Ascending aorta (tissue), 2 donors: Measurements from ENCODE around the gene BORCS6. TPM values are rescaled to one million over a fixed set of nuclear protein-coding genes. Genes with fewer than 3 reads are reported as not detected.

ENCODE experiments used
- DNase-seq, 2 donors: peaks; one replicate each; pipeline ENCODE4 v3.0.0-alpha.2; 2019; ENCODE audit warnings: low spot score in 2 of 2
- H3K27ac ChIP-seq, 2 donors: fragments of 200-600 bp; sonication (generic); one replicate each; pipeline ENCODE4 v1.5.1; 2016 to 2017; ENCODE audit warnings: mild to moderate bottlenecking in 1 of 2
- H3K27me3 ChIP-seq: fragments of 200-600 bp; sonication (generic); one replicate; pipeline ENCODE4 v1.5.1; 2017
- H3K36me3 ChIP-seq, 2 donors: fragments of 200-600 bp; sonication (generic); one replicate each; pipeline ENCODE4 v1.5.1; 2016
- H3K4me1 ChIP-seq, 2 donors: fragments of 200-600 bp; sonication (generic); one replicate each; pipeline ENCODE4 v1.5.1; 2016 to 2017; ENCODE audit warnings: mild to moderate bottlenecking in 1 of 2
- H3K4me3 ChIP-seq, 2 donors: fragments of 200-600 bp; sonication (generic); one replicate each; pipeline ENCODE4 v1.5.1; 2016 to 2017; ENCODE audit warnings: mild to moderate bottlenecking in 1 of 2
- H3K9me3 ChIP-seq, 2 donors: fragments of 200-600 bp; sonication (generic); one replicate each; pipeline ENCODE4 v1.5.1; 2016
- intact Hi-C: fragments of 100-400 bp; cut with DNase I; formaldehyde crosslinking; loops from one replicate; pipeline ENCODE4 v1.15.1; 2023
- total RNA-seq: library from RNA; depleted of rRNA; stranded (reverse); fragments of >200 nt; gene quantifications from one replicate; pipeline ENCODE4 v1.1.0, GENCODE V29; 2016
- TF ChIP-seq, protein P1 (sequence below), 3 experiments: fragments of 200-600 bp in 2 of 3; fragments of 450-650 bp in 1 of 3; sonication (generic) in 2 of 3; IDR thresholded peaks; one replicate each; pipeline ENCODE4 v1.5.1; 2016 to 2019; ENCODE audit warnings: antibody characterized with exemption in 3 of 3, mild to moderate bottlenecking in 1 of 3, moderate library complexity in 1 of 3

The BORCS6 gene
- total RNA-seq, 1 donor from 2014 or later, result 29.5 TPM

DNA sequence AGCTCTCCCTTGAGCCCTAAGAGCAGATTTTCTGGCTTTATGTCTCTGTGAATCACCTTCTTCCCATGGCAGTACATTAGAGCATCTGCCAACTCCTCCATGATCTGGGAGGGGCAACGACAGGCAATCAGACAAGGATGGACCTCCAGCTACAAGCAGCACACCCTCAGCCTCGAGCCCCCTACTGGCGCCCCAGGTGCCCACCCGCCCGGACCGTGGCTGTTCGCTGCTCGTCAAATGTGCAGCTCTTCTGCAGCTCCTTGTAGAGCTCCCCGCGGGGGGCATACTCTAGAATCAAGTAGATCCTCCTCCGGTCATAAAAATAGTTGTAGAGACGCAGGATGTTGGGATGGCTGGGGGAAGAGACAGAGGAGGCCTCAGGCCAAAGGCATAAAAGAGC lies 16.6 kb upstream of the BORCS6 start:
- no peaks in the 10 kb centered on the region for H3K27me3 ChIP-seq

DNA sequence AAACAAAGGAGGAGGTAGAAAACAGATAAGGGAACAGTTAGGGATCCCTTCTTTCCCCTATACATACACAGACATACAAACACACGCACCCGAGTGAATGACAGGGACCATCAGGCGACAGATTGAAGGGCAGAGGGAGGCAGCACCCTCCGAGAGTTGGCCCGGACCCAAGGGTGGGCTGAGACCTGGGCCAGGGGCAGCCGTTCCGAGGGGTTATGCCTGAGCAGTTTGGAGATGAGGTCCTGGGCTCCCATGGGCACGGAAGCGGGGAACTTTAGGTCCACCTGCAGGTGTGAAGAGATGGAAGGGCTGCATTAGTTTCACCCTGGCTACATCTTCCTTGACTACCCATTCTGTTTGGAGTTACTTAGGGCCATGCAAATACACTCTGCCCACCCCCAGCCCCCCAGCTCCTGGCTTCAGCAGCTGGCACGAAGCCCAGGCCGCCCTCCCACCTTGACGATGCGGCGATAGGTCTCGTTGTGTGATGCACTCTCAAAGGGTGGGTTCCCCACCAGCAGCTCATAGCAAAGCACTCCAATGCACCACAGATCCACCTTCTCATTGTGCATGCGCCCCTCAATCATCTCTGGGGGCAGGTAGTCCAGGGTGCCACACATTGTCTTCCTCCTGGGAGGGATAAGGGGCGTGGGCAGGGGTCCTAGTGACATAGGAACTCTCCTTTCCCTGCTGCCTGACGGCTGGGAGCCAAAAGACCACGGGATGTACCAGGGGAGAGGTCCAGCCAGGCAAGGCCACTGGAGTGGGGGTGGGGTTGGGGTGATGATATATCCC lies 15.0 kb upstream of the BORCS6 start:
- Histone ChIP-seq H3K27ac (no peak overlapping the region), H3K27me3 (no peaks in the 10 kb centered on the region), H3K4me1 (peaks cover 0 to 2% of the 10 kb centered on the region in 2 donors), H3K9me3 (no peaks in the 10 kb centered on the region), H3K4me3 (no peak overlapping the region), H3K36me3 (no peaks in the 10 kb centered on the region)
- DNase-seq, result no peak
- TF ChIP-seq, protein P1, sequence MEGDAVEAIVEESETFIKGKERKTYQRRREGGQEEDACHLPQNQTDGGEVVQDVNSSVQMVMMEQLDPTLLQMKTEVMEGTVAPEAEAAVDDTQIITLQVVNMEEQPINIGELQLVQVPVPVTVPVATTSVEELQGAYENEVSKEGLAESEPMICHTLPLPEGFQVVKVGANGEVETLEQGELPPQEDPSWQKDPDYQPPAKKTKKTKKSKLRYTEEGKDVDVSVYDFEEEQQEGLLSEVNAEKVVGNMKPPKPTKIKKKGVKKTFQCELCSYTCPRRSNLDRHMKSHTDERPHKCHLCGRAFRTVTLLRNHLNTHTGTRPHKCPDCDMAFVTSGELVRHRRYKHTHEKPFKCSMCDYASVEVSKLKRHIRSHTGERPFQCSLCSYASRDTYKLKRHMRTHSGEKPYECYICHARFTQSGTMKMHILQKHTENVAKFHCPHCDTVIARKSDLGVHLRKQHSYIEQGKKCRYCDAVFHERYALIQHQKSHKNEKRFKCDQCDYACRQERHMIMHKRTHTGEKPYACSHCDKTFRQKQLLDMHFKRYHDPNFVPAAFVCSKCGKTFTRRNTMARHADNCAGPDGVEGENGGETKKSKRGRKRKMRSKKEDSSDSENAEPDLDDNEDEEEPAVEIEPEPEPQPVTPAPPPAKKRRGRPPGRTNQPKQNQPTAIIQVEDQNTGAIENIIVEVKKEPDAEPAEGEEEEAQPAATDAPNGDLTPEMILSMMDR (IDR thresholded peaks at IDR 0.05), result no peak
- intact Hi-C loops, result no loop called here

More for the DNA sequence above, 16.6 kb upstream of the BORCS6 start:
- Histone ChIP-seq H3K4me1 (peaks cover 0 to 15% of the 10 kb centered on the region in 2 donors), H3K4me3 (no peak overlapping the region), H3K9me3 (no peaks in the 10 kb centered on the region), H3K36me3 (no peaks in the 10 kb centered on the region), H3K27ac (no peak overlapping the region)
- no peak for DNase-seq
- intact Hi-C loops, result no loop called here
- TF ChIP-seq, protein P1 (IDR thresholded peaks at IDR 0.05), result no peak

DNA sequence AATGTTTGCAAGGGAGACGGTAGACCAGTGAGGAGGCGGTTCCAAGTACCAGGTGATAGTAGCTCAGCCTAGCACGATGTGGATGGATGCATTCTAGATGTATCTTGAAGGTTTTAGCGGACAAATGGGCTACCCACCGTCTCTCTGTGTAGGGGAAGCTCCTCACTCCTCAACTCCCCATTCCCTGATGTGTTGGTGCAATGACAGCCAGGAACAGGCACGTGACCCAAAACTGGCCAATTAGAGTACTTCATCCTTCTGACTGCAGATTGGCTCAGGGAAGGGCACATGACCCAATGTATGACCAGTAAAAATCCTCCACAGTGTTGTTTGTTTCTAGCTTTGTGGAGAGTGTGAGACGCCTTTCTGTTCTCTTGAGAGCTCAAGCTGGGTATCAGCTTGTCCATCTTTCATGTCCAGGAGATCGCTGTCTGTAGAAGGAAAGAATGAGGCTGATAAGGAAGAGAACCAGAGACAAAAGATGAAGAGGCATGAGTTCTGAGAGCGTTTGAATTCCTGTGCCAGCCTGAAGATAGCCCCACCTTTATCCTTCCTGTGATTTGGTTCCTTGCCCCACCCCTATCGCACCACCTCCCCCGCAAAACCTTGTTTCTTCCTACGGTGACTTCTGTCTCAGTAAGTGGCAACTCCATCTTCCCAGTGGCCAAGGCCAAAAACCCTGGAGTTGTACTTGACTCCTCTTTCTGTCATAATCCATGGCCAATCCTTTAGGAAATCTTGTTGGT lies 2.3 kb upstream of the BORCS6 start:
- H3K4me3 ChIP-seq, result peak overlapping the region; percentile 43 to 59
- no peaks in the 10 kb centered on the region for H3K36me3 ChIP-seq
- peak overlapping the region; percentile 77 to 78 for H3K27ac ChIP-seq
- intact Hi-C loops, result no loop called here
- no peaks in the 10 kb centered on the region for H3K9me3 ChIP-seq
- no peaks in the 10 kb centered on the region for H3K27me3 ChIP-seq
- peak; percentile 65 to 94 for DNase-seq
- TF ChIP-seq, protein P1 (IDR thresholded peaks at IDR 0.05), result no peak
- H3K4me1 ChIP-seq, result peaks cover 14 to 26% of the 10 kb centered on the region in 2 donors

DNA sequence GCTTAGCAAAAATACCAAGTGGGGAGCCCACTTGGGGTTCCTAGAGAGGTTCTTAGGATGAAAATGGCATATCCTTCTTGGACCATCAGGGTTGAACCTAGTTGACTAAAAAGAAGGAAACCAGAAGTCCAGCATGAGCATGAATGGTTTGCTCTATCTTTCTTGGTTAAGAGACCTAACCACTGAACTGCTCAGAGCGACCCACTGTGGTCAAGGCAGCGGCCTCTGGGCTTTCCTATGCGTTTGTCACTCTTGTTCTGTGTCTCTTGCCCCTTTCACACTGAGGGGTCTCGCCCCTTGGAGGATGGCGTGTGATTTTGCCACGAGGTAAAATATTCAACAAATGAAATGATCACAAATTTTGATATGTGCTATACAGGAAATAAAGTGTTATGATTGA lies 526 bp upstream of the BORCS6 start:
- Histone ChIP-seq H3K27ac (peak overlapping the region; percentile 96 to 97), H3K27me3 (no peaks in the 10 kb centered on the region), H3K9me3 (no peaks in the 10 kb centered on the region), H3K4me3 (peak overlapping the region; percentile 69 to 81), H3K4me1 (peaks cover 14 to 28% of the 10 kb centered on the region in 2 donors), H3K36me3 (no peaks in the 10 kb centered on the region)
- DNase-seq, result no peak
- intact Hi-C loops, result loop anchor here (1.0 kb wide), 1 partner anchor 20 kb away; the partner anchor contains the start of gene AURKB
- TF ChIP-seq, protein P1 (IDR thresholded peaks at IDR 0.05), result no peak

DNA sequence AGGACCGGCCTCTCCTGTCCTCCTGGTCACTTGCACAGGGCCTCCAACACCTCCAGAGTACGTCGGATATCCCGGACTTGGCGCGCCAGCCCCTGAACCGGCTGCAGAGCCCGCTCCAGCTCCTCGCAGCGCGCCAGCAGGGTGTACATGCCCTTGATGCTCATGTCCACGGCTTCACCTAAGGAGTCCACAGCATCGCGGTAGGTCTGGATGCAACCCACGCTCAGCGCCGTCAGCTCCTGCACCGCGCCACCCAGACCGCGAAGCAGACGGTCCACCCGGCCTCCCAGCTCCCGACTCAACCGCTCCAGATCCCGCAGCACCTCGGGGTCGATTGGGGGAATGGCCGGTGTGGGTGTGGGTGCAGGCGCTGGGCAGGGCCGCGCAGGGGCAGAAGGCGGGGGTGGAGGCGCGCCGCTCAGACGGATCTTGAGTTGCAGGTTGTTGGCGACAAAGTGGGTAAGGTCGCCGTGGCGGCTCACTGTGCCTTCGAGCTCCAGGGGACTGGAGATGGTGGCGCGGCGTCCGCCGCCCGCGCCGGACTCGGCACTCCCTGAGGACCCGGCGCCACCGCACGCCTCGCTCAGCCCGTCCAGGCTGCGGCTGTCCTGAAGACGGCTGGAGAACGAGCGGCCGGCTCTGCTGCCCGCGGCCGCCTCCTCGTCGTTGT lies 804 bp downstream of the BORCS6 start:
- Histone ChIP-seq H3K4me1 (peaks cover 14 to 28% of the 10 kb centered on the region in 2 donors), H3K4me3 (peak overlapping the region; percentile 69 to 81), H3K27me3 (no peaks in the 10 kb centered on the region), H3K36me3 (no peaks in the 10 kb centered on the region), H3K27ac (peak overlapping the region; percentile 96 to 97), H3K9me3 (no peaks in the 10 kb centered on the region)
- DNase-seq, result no peak
- intact Hi-C loops, result loop anchor here (5.0 kb wide), 1 partner anchor 108 kb away; the partner anchor contains the start of gene SLC25A35
- TF ChIP-seq, protein P1 (IDR thresholded peaks at IDR 0.05), result no peak
